Measurements from ENCODE around the gene SLC39A10.
"Not testable (repeated sequence)": the region's sequence is repeated elsewhere in the genome, so short reads cannot be mapped to it uniquely, and the experiment has no call there.

Gene SLC39A10

DNA sequence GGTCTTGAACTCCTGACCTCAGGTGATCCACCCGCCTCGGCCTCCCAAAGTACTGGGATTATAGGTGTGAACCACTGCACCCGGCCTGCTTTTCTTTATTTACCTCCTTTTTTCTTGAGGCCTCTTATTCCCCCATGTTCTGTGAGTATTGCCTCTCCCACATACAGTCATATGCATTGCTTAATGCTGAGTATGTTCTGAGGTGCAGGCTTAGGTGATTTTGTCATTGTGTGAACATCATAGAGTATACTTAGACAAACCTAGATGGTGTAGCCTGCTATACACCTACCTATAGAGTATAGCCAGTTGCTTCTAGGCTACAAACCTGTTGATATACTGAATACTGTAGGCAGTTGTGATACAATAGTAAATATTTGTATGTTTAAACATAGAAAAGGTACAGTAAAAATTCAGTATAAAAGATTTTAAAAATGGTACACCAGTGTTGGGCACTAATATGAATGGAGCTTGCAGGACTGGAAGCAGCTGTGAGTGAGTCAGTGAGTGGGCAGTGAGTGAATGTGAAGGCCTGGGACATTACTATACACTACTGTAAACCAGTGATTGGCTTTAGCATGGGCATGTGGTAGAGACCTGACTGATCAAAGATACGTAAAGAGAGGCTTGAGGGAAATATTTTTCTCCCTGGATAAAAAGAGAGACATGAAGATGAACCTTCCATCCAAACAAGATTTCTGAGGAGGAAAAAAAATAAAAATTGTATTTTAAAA, 17.6 kb downstream of the SLC39A10 start:
- no peak for DNase-seq (ENCODE audit: low spot score)

DNA sequence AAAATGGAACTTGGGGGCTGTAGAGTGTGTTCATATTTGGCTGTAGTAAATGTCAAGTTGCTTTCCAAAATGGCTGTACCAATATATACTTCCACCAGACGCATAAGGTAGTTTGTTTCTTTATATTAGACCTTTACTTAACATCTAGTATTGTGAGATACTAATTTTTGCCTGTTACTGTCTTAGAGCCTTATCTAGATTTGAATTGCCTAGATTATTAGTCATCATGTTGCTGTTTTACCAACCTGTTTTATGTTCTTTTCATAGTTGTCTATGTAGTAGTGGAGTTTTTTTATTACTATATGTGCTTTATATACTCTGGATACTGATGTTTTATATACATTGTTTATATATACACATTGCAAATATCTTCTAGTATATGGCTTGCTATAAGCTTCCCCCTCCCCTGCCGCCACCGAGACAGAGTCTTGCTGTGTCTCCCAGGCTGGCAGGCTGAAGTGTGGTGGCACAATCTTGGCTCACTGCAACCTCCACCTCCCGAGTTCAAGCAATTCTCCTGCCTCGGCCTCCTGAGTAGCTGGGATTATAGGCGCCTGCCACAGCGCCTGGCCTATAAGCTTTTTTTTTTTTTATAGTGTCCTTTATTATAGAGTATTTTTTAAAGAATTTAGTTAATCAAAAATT, 18.9 kb downstream of the SLC39A10 start:
- no peak for DNase-seq (ENCODE audit: low spot score)

DNA sequence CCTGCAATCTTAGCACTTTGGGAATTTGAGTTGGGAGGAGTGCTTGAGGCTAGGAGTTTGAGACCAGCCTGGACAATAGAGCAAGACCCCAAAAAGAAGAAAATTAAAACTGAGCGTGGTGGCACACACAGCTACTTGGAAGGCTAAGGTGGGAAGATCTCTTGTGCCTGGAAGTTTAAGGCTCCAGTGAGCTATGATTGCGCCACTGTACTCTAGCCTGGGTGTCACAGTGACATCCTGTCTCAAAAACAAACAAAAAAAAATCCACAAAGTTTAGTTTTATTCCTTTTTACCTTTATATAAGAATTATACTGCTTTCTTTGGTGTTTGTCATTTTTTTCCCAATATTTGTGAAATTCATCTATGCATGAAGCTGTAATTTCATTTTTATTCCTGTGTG, 20.3 kb downstream of the SLC39A10 start:
- no peak for DNase-seq (ENCODE audit: low spot score)

DNA sequence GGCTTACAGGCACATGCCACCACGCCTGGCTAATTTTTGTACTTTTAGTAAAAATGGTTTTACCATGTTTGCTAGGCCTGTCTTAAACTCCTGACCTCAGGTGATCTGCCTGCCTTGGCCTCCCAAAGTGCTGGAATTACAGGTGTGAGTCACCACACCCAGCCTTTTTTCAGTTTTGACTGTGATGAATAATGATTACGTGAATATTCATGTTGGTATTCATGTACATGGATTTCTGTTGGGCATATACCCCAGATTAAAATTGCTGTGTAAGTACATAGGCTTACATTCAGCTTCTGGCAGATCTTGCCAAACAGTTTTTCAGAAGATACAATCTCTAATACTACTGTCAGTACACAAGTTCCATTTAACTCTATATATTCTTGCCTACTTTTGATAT, 20.9 kb downstream of the SLC39A10 start:
- DNase-seq (ENCODE audit: low spot score) = no peak

DNA sequence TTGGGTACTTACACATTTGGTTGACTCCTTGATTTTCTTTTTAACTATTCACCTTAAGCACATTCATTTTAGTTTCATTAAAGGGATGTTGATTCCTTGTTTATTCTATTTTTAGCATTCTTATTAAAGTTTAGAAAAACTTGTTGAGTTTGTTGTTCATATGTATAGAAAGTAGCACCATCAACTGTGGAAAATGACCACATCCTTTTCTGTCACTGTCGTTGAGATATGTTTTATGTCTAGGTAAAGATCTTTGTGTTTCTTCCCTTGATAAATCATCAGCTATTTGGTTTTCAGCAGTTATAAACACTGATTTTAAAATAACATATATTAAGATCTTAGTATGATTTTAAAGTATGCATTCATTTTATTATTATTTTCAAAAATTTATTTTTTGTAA, 25.1 kb downstream of the SLC39A10 start:
- no peak for DNase-seq (ENCODE audit: low spot score)

DNA sequence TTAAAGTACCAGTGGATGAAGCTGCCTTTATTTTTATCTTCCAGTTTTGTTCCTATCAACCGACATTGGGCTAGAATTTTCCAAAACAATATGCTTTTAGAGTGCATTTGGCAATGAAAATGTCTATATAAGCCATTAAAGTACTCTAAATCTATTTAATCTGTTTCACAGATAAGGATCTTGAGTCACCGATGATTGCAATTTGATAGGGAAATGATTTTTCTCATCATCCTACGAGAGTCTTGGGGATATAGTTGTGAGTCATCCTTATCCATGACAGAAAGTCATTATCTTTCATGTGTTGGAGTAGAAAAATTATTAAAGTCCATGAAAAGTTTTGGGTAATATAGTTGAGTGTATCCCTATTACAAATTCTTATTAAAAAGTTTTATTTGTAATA, 26.1 kb downstream of the SLC39A10 start:
- DNase-seq (ENCODE audit: low spot score) = no peak

DNA sequence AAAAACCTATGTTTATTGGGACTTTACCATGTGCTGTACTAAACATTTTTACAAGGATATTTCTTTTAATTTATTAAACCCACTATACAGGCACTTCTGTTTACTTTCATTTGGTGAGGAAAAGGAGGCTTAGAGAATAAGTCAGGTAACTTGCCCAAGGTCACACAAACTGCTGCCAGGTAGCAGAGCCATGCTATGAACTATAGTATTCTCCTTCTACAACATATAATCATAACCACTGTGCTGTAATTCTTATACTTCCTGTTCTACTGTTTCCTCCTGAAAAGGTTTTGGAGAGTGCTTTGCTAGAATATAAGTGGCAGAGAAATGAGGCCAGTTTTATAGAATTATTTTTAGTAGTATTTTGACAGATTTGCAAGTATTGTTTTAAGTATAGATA, 29.5 kb downstream of the SLC39A10 start:
- DNase-seq (ENCODE audit: low spot score) = no peak

DNA sequence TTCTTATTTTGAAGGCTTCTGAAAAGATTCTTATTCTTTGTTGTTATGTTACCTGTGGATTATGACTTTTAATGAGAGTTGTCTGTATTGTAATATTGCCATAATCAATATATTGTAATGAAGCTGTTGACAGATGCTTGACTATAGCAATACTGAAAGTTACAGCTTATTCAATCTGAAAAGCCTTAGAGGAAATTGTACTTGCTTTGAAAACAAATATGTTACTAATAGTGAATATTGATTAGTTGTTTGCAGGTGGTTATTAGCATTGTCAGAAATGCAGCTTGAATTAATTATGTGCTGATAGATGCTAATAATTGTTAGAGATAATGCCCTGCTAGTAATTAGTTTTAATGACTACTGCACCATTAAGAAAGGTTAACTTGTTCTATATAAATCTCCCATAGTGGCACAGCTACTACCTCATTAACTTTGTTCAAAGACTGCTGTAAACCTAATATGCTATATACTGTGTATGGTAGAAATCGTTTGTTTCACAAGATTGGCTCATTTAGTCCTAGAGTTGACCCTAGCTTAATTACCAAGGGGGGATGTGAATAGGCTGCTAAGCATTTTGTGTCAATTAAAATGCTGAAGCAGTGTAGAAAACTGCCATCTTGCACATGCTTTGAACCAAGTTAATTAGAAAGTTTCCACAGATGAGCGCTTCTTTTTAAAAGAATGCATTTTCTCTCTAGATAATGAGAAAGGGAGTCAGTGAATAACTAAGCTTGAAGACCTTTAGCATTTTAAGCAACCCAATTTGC, 30.5 kb downstream of the SLC39A10 start:
- DNase-seq (ENCODE audit: low spot score) = no peak

DNA sequence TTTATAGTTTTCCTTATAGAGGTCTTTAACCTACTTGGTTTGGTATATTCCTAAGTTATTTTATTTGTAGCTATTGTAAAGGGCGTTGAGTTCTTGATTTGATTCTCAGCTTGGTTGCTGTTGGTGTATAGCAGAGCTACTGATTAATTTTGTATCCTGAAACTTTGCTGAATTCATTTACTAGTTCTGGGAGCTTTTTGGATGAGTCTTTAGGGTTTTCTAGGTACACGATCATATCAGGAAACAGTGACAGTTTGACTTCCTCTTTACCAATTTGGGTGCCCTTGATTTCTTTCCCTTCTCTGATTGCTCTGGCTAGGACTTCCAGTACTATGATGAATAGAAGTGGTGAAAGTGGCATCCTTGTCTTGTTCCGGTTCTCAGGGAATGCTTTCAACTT, 35.5 kb downstream of the SLC39A10 start:
- DNase-seq (ENCODE audit: low spot score) = not testable (repeated sequence)

DNA sequence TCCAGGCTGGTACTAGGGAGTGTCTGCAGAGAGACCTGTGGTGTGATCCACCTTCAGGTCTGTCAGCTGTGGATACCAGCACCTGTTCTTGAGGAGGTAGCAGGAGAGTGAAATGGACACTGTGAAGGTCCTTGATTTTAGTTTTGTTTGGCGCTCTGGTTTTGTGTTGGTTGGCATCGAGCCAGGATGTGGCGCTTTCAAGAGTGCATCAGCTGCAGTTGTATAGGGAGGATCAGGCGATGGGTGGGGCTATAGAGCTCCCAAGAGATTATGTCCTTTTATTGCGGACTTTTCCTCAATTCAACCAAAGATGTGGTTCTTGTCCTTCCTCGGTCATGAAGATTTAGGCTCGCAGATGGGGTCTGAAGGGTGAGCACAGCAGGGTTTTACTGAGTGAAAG, 37.5 kb downstream of the SLC39A10 start:
- no peak for DNase-seq (ENCODE audit: low spot score)

DNA sequence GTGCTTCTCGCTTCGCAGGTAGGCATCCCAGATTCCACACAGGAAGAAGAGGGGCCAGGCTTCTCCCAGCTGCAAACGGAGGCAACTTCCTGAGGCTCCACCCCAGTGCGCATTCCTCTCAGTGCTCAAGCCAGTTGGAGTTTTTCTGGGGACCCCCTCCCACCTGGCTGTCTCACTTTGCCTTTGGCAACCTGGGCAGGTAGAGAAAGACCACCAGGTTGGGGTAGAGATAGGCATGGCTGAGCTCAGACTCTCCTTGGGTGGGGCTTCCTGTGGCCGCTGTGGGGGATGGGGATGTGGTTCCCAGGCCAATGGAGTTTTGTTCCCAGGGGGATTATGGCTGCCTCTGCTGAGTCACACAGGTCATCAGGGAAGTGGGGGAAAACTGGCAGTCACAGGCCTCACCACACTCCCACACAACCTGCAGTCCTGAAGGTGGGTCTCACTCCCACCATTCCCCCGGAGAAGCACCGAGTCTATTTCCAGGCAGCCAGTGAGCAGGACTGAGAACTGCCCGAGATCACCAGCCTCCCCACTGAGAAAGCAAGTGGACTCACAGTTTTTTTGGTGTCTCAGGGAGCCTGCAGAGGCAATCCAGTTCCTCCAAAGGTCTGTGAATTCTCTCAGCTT, 38.1 kb downstream of the SLC39A10 start:
- no peak for DNase-seq (ENCODE audit: low spot score)

DNA sequence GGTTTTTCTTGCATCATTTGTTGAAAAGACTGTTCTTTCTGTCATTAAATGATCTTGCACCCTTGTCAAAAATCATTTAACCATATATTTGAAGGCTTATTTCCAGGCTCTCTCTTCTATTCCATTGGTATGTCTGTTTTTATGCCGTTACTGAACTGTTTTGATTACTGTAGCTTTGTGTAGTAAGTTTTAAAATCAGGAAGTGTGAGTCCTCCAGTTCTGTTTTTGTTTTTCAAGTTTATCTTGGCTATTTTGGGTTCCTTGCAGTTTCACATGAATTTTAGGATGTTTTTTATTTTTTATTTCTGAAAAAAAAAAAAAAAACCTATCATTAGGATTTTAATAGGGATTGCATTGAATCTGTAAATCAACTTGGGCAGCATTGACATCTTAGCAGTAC, 39.0 kb downstream of the SLC39A10 start:
- DNase-seq (ENCODE audit: low spot score) = no peak

DNA sequence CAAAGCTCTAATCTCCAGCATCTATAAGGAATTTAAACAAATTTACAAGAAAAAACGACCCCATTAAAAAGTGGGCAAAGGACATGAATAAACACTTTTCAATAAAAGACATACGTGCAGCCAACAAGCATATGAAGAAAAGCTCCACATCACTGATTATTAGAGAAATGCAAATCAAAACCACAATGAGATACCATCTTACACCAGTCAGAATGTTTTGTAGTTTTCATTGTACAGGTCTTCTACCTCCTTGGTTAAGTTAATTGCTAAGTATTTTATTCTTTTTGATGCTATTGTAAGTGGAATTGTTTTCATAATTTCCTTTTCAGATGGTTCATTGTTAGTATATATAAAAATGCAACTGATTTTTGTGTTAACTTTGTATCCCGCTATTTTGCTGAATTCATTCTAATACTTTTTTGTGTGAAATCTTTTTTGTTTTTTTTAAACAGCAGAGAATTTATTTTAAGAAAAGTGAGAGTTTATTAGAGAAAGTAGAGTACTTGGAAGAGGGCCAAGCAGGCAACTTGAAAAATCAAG, 40.7 kb downstream of the SLC39A10 start:
- DNase-seq (ENCODE audit: low spot score) = no peak

DNA sequence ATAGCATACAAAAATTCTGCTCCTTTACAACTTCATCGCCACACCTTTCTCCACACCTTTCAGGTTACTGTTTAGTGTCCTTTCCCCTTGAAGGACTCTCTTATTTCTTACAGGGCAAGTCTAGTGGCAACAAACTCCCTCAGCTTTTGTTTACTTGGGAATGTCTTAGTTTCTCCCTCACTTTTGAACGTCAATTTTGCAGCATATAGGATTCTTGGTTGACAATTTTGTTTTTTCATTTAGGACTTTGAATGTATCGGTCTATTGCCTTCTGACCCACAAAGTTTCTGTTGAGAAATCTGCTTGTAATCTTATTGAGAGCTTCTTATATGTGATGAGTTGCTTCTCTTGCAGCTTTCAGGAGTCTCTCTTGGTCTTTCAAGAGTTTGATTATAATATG, 43.5 kb downstream of the SLC39A10 start:
- no peak for DNase-seq (ENCODE audit: low spot score)

DNA sequence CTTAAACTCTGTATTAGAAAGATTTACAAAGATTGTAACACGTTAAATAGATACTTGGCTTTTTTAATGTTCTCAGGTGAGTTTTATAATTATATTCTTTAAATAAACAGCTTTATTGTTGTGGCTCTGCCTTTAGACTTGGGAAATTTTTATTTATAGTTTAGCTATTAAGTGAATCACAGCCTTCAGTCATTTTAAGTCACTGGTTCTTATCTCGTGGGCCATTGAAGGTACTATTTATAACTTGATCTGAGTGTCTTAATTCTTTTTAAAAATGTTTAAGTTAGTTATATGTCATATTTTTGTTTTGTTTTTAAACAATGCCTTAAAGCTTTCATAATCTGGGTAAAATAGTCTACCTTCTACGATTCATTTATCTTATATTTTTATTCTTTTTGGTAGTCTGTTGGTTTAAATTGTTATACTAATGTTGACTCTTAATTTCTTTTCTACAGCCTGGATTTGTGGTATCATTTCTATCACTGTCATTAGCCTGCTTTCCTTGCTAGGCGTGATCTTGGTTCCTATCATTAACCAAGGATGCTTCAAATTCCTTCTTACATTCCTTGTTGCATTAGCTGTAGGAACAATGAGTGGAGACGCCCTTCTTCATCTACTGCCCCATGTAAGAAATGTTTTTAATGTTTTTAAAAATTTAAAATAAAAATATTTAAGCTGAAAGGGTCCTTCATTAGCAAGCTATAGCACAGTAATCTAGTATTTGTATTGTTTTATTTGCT, 49.3 kb downstream of the SLC39A10 start:
- DNase-seq (ENCODE audit: low spot score) = no peak

DNA sequence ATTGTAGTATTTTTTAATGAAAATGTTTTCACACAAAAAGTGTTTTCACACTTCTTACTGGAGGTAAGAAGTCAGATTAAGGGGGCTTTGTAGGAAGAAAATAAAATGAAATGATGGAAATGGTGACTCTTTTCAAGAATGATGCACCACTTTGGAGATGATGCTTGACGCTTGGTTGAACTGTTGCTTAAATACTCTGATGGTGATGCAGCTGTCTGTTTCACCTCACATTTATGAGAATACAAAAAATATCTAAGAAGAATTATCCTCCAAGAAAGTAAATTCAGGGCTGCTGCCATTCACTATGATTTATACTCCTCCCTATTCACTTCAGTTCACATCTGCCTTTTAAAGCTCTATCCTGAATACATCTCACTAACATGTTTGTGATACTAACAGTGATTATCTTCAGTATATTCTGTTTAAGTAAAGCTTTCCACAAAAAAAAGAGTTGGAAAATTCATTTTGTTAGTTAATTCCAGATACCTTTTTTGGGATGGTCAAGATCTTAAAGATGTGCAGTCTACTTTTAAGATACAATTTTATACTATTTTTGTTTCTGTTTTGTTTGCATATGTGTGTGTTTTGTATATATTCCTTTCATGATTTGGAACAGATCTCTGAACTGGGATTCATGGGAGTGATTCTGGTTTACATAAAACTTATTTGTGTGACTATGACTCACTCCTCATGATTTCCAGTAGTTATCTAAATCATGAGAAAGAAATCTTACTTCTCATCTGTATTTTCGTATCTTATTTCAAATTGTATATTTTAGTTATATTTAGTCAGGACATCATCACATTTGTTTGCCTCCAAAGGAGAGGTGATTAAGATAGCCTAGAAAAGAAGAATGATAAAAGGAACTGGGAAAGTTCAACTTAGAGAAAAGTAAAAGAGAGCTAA, 53.1 kb downstream of the SLC39A10 start:
- no peak for DNase-seq (ENCODE audit: low spot score)

DNA sequence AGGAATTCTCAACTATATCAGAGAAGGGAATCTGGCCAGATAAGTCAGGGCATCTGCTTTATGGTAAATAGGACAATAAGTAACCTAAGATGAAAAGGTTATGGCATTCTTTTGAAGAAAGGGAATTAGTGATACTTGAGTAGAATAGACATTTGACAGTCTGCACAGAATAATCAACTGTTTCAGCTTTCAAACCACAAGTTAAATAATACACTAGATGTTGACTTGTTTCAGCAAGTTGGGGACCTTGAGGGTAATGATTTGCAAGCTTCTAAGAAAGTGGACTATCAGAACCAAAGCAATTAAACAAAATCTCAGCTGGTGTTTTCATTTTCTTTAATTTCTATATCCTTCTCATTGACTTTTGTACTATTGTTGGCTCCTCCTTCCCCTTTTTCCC, 54.5 kb downstream of the SLC39A10 start:
- DNase-seq (ENCODE audit: low spot score) = no peak

DNA sequence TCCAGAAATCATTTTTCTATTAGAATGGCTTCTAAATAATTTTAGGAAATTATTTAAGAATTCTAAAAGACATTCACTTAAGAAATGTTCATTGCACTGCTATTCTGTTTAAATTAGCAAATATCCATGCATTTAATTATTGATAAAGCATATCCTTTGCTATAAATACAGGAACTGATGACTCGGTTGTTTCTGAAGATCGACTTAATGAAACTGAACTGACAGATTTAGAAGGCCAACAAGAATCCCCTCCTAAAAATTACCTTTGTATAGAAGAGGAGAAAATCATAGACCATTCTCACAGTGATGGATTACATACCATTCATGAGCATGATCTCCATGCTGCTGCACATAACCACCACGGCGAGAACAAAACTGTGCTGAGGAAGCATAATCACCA, 59.4 kb downstream of the SLC39A10 start:
- no peak for DNase-seq (ENCODE audit: low spot score)

DNA sequence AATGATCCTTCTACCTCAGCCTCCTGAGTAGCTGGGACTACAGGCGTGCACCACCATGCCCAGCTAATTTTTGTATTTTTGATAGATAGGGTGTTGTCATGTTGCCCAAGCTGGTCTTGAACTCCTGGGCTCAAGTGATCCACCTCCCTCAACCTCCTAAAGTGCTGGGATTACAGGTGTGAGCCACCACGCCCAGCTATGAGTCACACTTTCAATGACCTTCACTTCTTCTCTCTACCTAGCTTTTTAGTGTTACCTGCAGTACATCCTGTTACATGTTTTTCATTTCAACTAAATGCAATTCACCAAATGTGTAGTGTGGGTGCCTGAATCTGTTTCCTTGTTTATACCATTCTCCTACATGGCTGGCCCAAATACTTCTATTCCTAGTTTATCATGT, 64.0 kb downstream of the SLC39A10 start:
- no peak for DNase-seq (ENCODE audit: low spot score)

DNA sequence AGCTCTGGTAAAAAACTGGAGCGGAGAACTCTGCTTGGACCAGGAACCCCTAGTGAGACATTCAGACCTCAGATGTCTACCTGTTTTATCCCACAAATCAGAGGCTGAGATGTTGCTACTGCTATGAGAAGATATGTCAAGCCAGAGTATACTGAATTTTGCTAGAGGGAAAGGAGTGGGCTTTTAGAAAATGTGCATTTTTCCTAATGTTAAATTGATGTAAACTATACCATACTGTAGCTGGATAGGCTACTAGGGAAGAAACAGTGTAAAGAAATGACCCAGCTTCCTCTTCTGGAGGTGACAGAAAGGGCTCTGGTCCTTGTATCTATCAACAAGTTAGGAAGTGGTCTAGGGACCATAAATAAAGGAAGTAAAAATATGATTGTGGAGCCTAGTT, 65.0 kb downstream of the SLC39A10 start:
- no peak for DNase-seq (ENCODE audit: low spot score)

DNA sequence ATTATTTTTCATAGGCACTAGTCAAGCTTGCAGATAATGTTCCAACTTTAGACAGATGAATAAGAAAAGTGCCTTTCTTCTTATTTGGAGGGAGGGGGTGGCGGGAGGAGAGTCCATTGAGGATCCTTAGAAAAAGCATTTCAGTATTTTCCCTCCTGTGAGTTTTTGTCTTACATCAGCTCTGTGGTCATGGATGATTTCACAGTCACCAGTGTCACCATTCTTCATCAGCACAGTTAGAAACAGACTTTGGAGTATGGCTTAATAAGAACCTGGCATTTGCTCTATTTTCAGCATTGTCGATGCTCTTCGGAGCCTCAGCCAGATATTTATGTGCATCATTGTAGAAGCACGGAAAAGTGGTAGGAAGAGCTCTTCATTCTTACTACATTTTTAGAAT, 70.1 kb downstream of the SLC39A10 start:
- no peak for DNase-seq (ENCODE audit: low spot score)
